ENCODE results near the gene VPS45. TPM values are rescaled to one million over a fixed set of nuclear protein-coding genes. Genes with fewer than 3 reads are reported as not detected.

Gene VPS45
- total RNA-seq, result 27.1 and 39.5 TPM in 2 replicates

GRCh38 chr1:150067184-150068108, at the start of gene VPS45:
Gene VPS45 (plus strand): TSS chr1:150067776. CDS start chr1:150067858, 82 bp downstream.

DNA sequence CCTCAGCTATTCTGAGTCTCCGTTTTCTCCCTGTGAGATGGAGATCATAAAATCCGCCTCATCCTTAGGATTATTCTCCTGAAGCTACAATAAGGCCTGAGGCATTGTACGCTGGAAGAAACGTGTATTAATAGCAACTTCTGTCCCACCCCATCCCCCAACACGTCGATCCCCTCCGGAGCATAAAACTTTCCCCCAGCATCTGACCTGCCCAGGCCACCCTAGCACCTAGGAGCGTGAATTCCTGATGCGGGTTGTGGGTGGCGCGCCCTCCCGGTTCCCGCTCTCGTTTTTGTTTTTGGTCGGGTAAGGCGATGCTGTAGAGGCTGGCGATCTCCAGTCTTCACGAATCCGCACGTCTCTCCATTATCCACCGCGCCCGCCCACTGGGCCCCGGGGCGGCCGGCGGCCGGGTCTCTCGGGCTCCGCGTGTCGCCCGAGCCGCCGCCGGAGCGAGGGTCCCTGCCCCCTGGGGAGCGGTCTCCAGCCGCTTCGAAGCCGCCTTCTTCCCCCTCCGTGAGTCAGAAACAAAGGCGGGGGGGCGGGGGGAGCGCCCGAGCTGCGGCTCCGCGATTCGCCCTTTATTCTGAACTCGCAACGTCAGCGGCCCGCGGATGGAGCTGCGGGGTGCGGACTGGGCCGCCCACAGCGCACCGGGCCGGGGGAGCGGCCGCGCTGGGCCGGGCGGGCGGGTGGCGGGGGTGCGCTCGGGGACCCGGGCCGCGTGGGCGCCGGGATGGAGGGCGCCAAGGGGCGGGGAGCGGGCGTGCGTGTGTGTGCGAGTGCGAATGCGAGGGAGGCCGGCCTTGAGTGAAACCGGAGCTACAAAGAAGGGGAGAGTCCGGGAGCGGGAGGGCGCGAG, 81.9 kb downstream of the VPS45 start, which contains the start of gene PLEKHO1:
PLEKHO1 (plus strand) TSS at position 646 of the 862 bp plus-strand sequence. CDS start 342 bp downstream, outside the sequence.

Other genes with a start within 250 kb of the VPS45 start
- gene BOLA1, start 168.2 kb upstream of the VPS45 start, total RNA-seq, result 12.2 and 16.1 TPM in 2 replicates
- 22.2 and 23.4 TPM in 2 replicates for gene SV2A, start 149.9 kb upstream of the VPS45 start, total RNA-seq
- gene SF3B4, start 140.0 kb upstream of the VPS45 start, total RNA-seq, result 7.1 and 7.5 TPM in 2 replicates
- 8.0 and 8.6 TPM in 2 replicates for gene MTMR11, start 130.9 kb upstream of the VPS45 start, total RNA-seq
- gene OTUD7B, start 57.0 kb upstream of the VPS45 start, total RNA-seq, result 5.5 and 11.0 TPM in 2 replicates
- gene PLEKHO1, start 82.1 kb downstream of the VPS45 start, total RNA-seq, result 28.8 and 49.3 TPM in 2 replicates
- 21.9 and 40.8 TPM in 2 replicates for gene ANP32E, start 168.3 kb downstream of the VPS45 start, total RNA-seq
- not detected in 2 replicates for gene CA14, start 190.0 kb downstream of the VPS45 start, total RNA-seq
- 116 and 135 TPM in 2 replicates for gene APH1A, start 201.2 kb downstream of the VPS45 start, total RNA-seq
- 4.4 and 8.4 TPM in 2 replicates for gene C1orf54, start 205.0 kb downstream of the VPS45 start, total RNA-seq
- 1.2 and 1.8 TPM in 2 replicates for gene CIART, start 214.8 kb downstream of the VPS45 start, total RNA-seq
- 57.4 and 58.7 TPM in 2 replicates for gene MRPS21, start 226.1 kb downstream of the VPS45 start, total RNA-seq

Measured in myometrial cell (primary cell).